Activated T-helper 17 cell treated with anti-CD3 and anti-CD28 coated beads, Interleukin-2, amount 50 U/mL, for 72 hours (primary cell): ENCODE results near the gene CDX1. TPM values are rescaled to one million over a fixed set of nuclear protein-coding genes. Genes with fewer than 3 reads are reported as not detected.

Experiments used
- ATAC-seq: fragments of 150-1000 bp; cut with Tn5 transposase; replicated peaks from 2 replicates; pipeline ENCODE4 v1.10.0; 2021; ENCODE audit warnings: mild to moderate bottlenecking, moderate library complexity
- H3K27ac Mint-ChIP-seq: one replicate; pipeline ENCODE4 v1.8.0; 2022; ENCODE audit warnings: mixed read lengths
- H3K27me3 Mint-ChIP-seq: one replicate; pipeline ENCODE4 v1.8.0; 2022; ENCODE audit warnings: mixed read lengths
- H3K36me3 Mint-ChIP-seq: one replicate; pipeline ENCODE4 v1.8.0; 2022; ENCODE audit warnings: low read depth, mild to moderate bottlenecking, mixed read lengths
- H3K4me1 Mint-ChIP-seq: one replicate; pipeline ENCODE4 v1.8.0; 2022; ENCODE audit warnings: mixed read lengths
- H3K4me3 Mint-ChIP-seq: one replicate; pipeline ENCODE4 v1.8.0; 2022; ENCODE audit warnings: mild to moderate bottlenecking, mixed read lengths
- H3K9me3 Mint-ChIP-seq: one replicate; pipeline ENCODE4 v1.8.0; 2022; ENCODE audit warnings: mixed read lengths
- total RNA-seq, 2 donors: library from RNA; stranded (reverse); gene quantifications; one replicate each; pipeline ENCODE4 v1.2.3, GENCODE V29; 2022

Gene CDX1
- total RNA-seq, 2 donors from 2014 or later: not detected

- ATAC-seq: no peak
- Mint-ChIP-seq H3K9me3 (no peaks in the 10 kb centered on the region), H3K27me3 (peaks cover 18% of the 10 kb centered on the region), H3K36me3 (no peaks in the 10 kb centered on the region), H3K27ac (no peak overlapping the region), H3K4me3 (no peak overlapping the region), H3K4me1 (peaks cover 6% of the 10 kb centered on the region)
Observed at GRCh38 chr5:150160448-150161081, 6.0 kb upstream of the CDX1 start.

DNA sequence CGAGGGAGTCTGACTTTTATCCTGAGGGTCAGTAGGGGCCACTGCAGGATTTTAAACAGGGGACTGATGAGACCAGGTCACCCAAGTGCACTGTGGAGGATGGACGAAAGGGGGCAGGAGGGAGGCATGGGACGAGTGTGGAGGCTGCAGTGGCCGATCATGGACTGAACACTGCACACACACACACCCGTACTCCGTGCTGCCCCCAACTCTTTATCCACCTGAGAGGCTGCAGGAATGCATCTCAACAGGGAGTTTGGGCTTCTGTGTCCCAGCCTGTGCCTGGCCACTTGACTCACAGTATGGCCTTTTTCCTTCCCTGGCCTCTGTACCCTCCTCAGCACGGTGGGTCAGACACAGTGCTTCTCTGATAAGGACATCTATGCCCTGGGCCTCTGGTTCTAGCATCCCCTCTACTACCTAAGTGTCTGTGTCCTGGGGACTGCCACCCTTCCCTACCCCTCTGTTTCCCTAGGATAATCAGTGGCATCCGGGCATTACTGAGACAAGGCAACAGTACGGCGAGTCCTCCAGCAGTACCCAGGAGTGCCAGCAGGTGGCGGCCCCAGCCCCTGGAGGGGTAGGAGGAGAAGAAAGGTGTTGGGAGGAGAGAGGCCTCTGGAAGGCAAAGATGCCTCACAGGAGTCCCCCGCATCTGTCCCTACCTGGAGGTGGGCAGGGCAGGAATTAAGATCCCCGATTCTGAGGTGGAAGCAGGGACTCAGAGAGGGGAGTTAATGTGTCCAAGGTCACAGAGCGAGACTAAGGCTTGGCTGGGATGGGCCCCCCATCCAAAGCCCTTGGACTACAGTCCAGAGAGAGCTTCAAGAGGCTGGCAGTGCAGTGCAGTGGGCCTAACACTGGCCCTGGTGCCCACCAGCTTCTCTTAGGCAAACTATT is 5.1 kb upstream of the CDX1 start:
- Mint-ChIP-seq H3K36me3 (no peaks in the 10 kb centered on the region), H3K27ac (no peak overlapping the region), H3K4me3 (no peak overlapping the region), H3K4me1 (no peaks in the 10 kb centered on the region), H3K9me3 (no peaks in the 10 kb centered on the region), H3K27me3 (peaks cover 17% of the 10 kb centered on the region)
- ATAC-seq: peak; percentile 81

DNA sequence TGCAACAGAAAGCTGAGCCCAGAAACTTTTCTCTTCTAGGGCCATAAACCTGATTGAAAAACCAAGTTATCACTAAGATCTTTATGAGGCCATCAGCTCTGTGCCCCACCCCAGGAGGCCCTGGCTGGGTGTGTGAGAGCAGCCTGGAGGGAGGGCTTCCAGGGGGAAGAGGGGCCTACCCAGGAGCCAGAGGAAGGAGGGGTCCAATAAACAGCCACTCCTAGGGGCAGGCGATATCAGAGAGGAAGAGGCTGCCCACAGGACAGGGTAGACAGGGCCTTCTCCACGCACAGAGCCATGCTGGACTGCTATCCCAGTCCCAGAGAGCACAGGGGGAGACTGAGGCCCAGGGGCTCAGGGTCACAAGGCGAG is 4.5 kb upstream of the CDX1 start:
- Mint-ChIP-seq H3K36me3 (no peaks in the 10 kb centered on the region), H3K27me3 (peaks cover 15% of the 10 kb centered on the region), H3K4me1 (no peaks in the 10 kb centered on the region), H3K4me3 (no peak overlapping the region), H3K9me3 (no peaks in the 10 kb centered on the region), H3K27ac (no peak overlapping the region)
- no peak for ATAC-seq

DNA sequence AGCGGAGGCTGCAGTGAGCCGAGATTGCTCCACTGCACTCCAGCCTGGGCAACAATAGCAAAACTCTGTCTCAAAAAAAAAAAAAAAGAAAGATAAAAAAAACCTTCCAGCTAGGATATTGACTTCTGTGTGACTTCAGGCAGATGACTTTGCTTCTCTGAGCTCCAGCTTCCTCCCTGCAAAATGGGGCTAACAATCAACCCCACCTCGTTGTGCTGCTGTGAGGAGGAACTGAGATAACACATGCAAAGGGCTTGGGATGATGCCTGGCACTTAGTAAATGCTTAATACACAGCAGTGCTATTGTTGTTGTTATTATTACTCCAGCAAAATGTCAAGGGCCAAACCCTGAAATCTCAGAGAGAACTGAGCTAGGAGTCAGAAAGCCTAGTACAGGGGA is 3.5 kb upstream of the CDX1 start:
- Mint-ChIP-seq H3K36me3 (no peaks in the 10 kb centered on the region), H3K4me1 (no peaks in the 10 kb centered on the region), H3K27me3 (peaks cover 14% of the 10 kb centered on the region), H3K27ac (no peak overlapping the region), H3K9me3 (no peaks in the 10 kb centered on the region), H3K4me3 (no peak overlapping the region)
- no peak for ATAC-seq

GRCh38 chr5:150163547-150164059 is 3.0 kb upstream of the CDX1 start:
- Mint-ChIP-seq H3K9me3 (no peaks in the 10 kb centered on the region), H3K27me3 (peaks cover 20% of the 10 kb centered on the region), H3K36me3 (no peaks in the 10 kb centered on the region), H3K27ac (peak overlapping the region; percentile 18), H3K4me3 (no peak overlapping the region), H3K4me1 (no peaks in the 10 kb centered on the region)
- no peak for ATAC-seq

GRCh38 chr5:150164211-150164980 is 2.2 kb upstream of the CDX1 start:
- no peak overlapping the region for H3K4me3 Mint-ChIP-seq
- H3K27me3 Mint-ChIP-seq: peaks cover 25% of the 10 kb centered on the region
- no peaks in the 10 kb centered on the region for H3K9me3 Mint-ChIP-seq
- H3K36me3 Mint-ChIP-seq: no peaks in the 10 kb centered on the region
- no peaks in the 10 kb centered on the region for H3K4me1 Mint-ChIP-seq
- H3K27ac Mint-ChIP-seq: no peak overlapping the region
- ATAC-seq: no peak

GRCh38 chr5:150166037-150166649 is 435 bp upstream of the CDX1 start:
- no peaks in the 10 kb centered on the region for H3K36me3 Mint-ChIP-seq
- no peak for ATAC-seq
- H3K4me3 Mint-ChIP-seq: no peak overlapping the region
- H3K27me3 Mint-ChIP-seq: peaks cover 31% of the 10 kb centered on the region
- no peaks in the 10 kb centered on the region for H3K4me1 Mint-ChIP-seq
- no peaks in the 10 kb centered on the region for H3K9me3 Mint-ChIP-seq
- H3K27ac Mint-ChIP-seq: no peak overlapping the region

GRCh38 chr5:150167512-150167850 is 903 bp downstream of the CDX1 start:
- Mint-ChIP-seq H3K27me3 (peaks cover 38% of the 10 kb centered on the region), H3K4me3 (no peak overlapping the region), H3K4me1 (no peaks in the 10 kb centered on the region), H3K27ac (no peak overlapping the region), H3K36me3 (no peaks in the 10 kb centered on the region), H3K9me3 (no peaks in the 10 kb centered on the region)
- no peak for ATAC-seq

DNA sequence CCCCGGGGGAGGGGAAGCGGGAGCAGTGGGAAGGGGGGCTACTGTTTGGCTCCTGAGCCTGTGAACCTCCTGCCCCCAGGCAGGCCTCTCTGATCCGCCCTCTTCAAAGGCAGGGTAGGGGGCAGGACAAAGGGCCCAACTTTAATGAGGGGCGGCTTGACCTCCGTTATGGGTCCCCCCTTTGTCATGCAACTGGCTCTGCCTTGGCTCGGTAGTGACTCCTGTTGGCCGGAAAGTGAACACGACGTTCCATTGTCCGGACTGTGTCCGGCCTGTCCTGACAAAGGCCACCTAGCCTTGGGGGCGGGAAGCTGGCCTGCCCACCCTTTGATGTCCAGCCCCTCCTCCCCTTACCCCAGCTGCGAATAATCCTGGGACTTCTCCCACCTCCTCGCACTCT is 1.3 kb downstream of the CDX1 start:
- Mint-ChIP-seq H3K36me3 (no peaks in the 10 kb centered on the region), H3K9me3 (no peaks in the 10 kb centered on the region), H3K4me3 (no peak overlapping the region), H3K4me1 (no peaks in the 10 kb centered on the region), H3K27ac (no peak overlapping the region), H3K27me3 (peaks cover 38% of the 10 kb centered on the region)
- ATAC-seq: no peak

- Mint-ChIP-seq H3K4me3 (no peak overlapping the region), H3K4me1 (no peaks in the 10 kb centered on the region), H3K27me3 (peaks cover 45% of the 10 kb centered on the region), H3K27ac (no peak overlapping the region), H3K36me3 (no peaks in the 10 kb centered on the region), H3K9me3 (no peaks in the 10 kb centered on the region)
- no peak for ATAC-seq
Observed at GRCh38 chr5:150168864-150169263, 2.3 kb downstream of the CDX1 start.

DNA sequence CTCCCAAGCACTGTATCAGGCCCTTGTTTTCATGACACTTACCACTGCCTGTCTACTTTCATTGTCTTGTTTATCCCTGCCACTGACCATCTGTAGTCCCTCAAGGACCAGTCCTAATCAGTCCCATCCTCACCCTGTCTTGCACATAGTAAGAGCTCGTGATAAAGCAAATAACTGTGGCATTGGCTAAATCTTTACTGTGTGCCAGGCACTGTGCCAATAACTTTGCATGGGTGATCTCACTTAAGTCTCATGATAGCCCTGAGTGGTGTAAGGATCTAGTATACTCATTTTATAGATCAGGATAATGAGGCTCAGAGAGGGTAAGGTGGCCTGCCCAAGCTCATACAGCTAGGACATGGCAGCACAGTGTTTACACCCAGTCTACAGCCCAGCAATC is 5.6 kb downstream of the CDX1 start:
- H3K27me3 Mint-ChIP-seq: peaks cover 43% of the 10 kb centered on the region
- H3K27ac Mint-ChIP-seq: no peak overlapping the region
- H3K36me3 Mint-ChIP-seq: no peaks in the 10 kb centered on the region
- H3K4me1 Mint-ChIP-seq: no peaks in the 10 kb centered on the region
- no peak for ATAC-seq
- no peaks in the 10 kb centered on the region for H3K9me3 Mint-ChIP-seq
- H3K4me3 Mint-ChIP-seq: no peak overlapping the region

- ATAC-seq: no peak
- Mint-ChIP-seq H3K36me3 (no peaks in the 10 kb centered on the region), H3K4me3 (no peak overlapping the region), H3K27me3 (peaks cover 41% of the 10 kb centered on the region), H3K4me1 (no peaks in the 10 kb centered on the region), H3K9me3 (no peaks in the 10 kb centered on the region), H3K27ac (no peak overlapping the region)
Observed at GRCh38 chr5:150172556-150172955, 6.0 kb downstream of the CDX1 start.

DNA sequence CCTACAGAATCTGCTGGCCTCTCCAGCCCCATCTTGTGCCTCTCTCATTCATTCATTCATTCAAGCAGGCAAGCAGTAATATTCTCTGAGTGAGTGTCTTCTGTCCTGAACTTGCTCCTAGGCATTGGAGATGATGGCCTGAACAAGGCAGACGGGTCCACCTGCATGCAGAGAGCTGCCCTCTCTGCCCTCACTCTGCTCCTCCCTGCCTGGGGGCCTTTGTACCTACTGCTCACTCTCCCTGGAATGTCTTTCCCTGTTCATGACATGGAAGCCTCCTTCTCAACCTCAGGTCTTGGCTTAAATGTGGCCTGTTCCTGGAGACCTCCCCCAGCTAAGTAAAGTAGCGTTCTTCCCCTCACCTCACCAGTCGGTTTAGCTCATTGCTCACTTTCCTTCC is 6.6 kb downstream of the CDX1 start:
- no peaks in the 10 kb centered on the region for H3K4me1 Mint-ChIP-seq
- no peaks in the 10 kb centered on the region for H3K36me3 Mint-ChIP-seq
- H3K27ac Mint-ChIP-seq: no peak overlapping the region
- no peak for ATAC-seq
- no peaks in the 10 kb centered on the region for H3K9me3 Mint-ChIP-seq
- no peak overlapping the region for H3K4me3 Mint-ChIP-seq
- peaks cover 38% of the 10 kb centered on the region for H3K27me3 Mint-ChIP-seq

- H3K27me3 Mint-ChIP-seq: peaks cover 34% of the 10 kb centered on the region
- H3K4me1 Mint-ChIP-seq: no peaks in the 10 kb centered on the region
- no peak overlapping the region for H3K27ac Mint-ChIP-seq
Observed at GRCh38 chr5:150174285-150174684, 7.7 kb downstream of the CDX1 start.

More at GRCh38 chr5:150174285-150174684, 7.7 kb downstream of the CDX1 start:
- no peaks in the 10 kb centered on the region for H3K36me3 Mint-ChIP-seq
- H3K4me3 Mint-ChIP-seq: no peak overlapping the region
- no peak for ATAC-seq
- no peaks in the 10 kb centered on the region for H3K9me3 Mint-ChIP-seq
